Measurements from ENCODE around the gene BRD9.
A peak's percentile ranks its signal among the peaks of the same experiment; 100 is the strongest.

The BRD9 gene

GRCh38 chr5:876398-877365 lies 15.9 kb downstream of the BRD9 start:
- DNase-seq: no peak

- DNase-seq: no peak
These were observed 16.7 kb downstream of the BRD9 start for GRCh38 chr5:875931-876330.

GRCh38 chr5:873328-873727 lies 19.3 kb downstream of the BRD9 start:
- no peak for DNase-seq

GRCh38 chr5:872301-872700 lies 20.3 kb downstream of the BRD9 start:
- no peak for DNase-seq

- no peak for DNase-seq
These were observed 20.9 kb downstream of the BRD9 start for GRCh38 chr5:871596-872298.

GRCh38 chr5:870956-871355 lies 21.6 kb downstream of the BRD9 start:
- DNase-seq: no peak

- no peak for DNase-seq
These were observed 24.0 kb downstream of the BRD9 start for GRCh38 chr5:868428-869135.

- DNase-seq: no peak
These were observed 25.2 kb downstream of the BRD9 start for GRCh38 chr5:867300-867870.

GRCh38 chr5:865771-866170 lies 26.8 kb downstream of the BRD9 start:
- DNase-seq: no peak

- DNase-seq: no peak
These were observed 27.5 kb downstream of the BRD9 start for GRCh38 chr5:865168-865521.

GRCh38 chr5:864492-865167 lies 28.0 kb downstream of the BRD9 start:
- no peak for DNase-seq

GRCh38 chr5:863244-863805 lies 29.3 kb downstream of the BRD9 start:
- peak; percentile 78 for DNase-seq

- DNase-seq: peak; percentile 93
These were observed 30.0 kb downstream of the BRD9 start for GRCh38 chr5:862367-863243.

GRCh38 chr5:861442-862366 lies 30.9 kb downstream of the BRD9 start:
- no peak for DNase-seq

- DNase-seq: no peak
These were observed 32.0 kb downstream of the BRD9 start for GRCh38 chr5:860506-861150.

- DNase-seq: no peak
These were observed 32.8 kb downstream of the BRD9 start for GRCh38 chr5:859798-860296.

GRCh38 chr5:859391-859790 lies 33.2 kb downstream of the BRD9 start:
- no peak for DNase-seq

- no peak for DNase-seq
These were observed 33.9 kb downstream of the BRD9 start for GRCh38 chr5:858726-859125.

All from NCI-H2171 treated with DMSO at 0.1 percent for 48 hours (cell line).